Ishikawa (cell line): Measurements from ENCODE around the gene AKT1S1.

ENCODE experiments used
- CEBPB ChIP-seq: IDR thresholded peaks from 2 replicates; pipeline ENCODE4 v1.6.1; 2012
- CREB1 ChIP-seq: IDR thresholded peaks from 2 replicates; pipeline ENCODE4 v1.6.1; 2012; ENCODE audit warnings: low read depth
- EGR1 ChIP-seq: IDR thresholded peaks from 2 replicates; pipeline ENCODE4 v1.6.1; 2012
- EP300 ChIP-seq: IDR thresholded peaks from 2 replicates; pipeline ENCODE4 v1.6.1; 2012; ENCODE audit warnings: borderline replicate concordance
- FOXM1 ChIP-seq: IDR thresholded peaks from 2 replicates; pipeline ENCODE4 v1.6.1; 2012; ENCODE audit warnings: low read depth, borderline replicate concordance
- MAX ChIP-seq: IDR thresholded peaks from 2 replicates; pipeline ENCODE4 v1.6.1; 2012
- NFIC ChIP-seq: IDR thresholded peaks from 2 replicates; pipeline ENCODE4 v1.6.1; 2012
- RAD21 ChIP-seq: IDR thresholded peaks from 2 replicates; pipeline ENCODE4 v1.6.1; 2012; ENCODE audit warnings: low read depth
- REST ChIP-seq: IDR thresholded peaks from 2 replicates; pipeline ENCODE4 v1.6.1; 2012; ENCODE audit warnings: low read depth, mild to moderate bottlenecking
- TAF1 ChIP-seq: IDR thresholded peaks from 2 replicates; pipeline ENCODE4 v1.6.1; 2012; ENCODE audit warnings: low read depth, mild to moderate bottlenecking
- TCF12 ChIP-seq: IDR thresholded peaks from 2 replicates; pipeline ENCODE4 v1.6.1; 2012; ENCODE audit warnings: low read depth
- TEAD4 ChIP-seq: IDR thresholded peaks from 2 replicates; pipeline ENCODE4 v1.6.1; 2012
- USF1 ChIP-seq: IDR thresholded peaks from 2 replicates; pipeline ENCODE4 v1.6.1; 2012
- YY1 ChIP-seq: IDR thresholded peaks from 2 replicates; pipeline ENCODE4 v1.6.1; 2012; ENCODE audit warnings: low read depth
- ZBTB7A ChIP-seq: IDR thresholded peaks from 2 replicates; pipeline ENCODE4 v1.6.1; 2012; ENCODE audit warnings: low read depth

The AKT1S1 gene

GRCh38 chr19:49837425-49837824 lies 39.7 kb downstream of the AKT1S1 start:
- no peak for TF ChIP-seq NFIC
- TF ChIP-seq YY1: no peak
- no peak for TF ChIP-seq REST
- TF ChIP-seq EGR1: no peak
- TF ChIP-seq EP300: no peak
- no peak for TF ChIP-seq FOXM1
- no peak for TF ChIP-seq TEAD4
- TF ChIP-seq USF1: no peak
- no peak for TF ChIP-seq RAD21
- no peak for TF ChIP-seq CEBPB
- no peak for TF ChIP-seq ZBTB7A
- no peak for TF ChIP-seq CREB1
- no peak for TF ChIP-seq TAF1

- TF ChIP-seq CEBPB (no peak), EGR1 (no peak), TCF12 (no peak), CREB1 (no peak), EP300 (no peak), USF1 (no peak), ZBTB7A (no peak), YY1 (no peak), RAD21 (no peak), MAX (no peak), REST (no peak)
Observed at GRCh38 chr19:49837009-49837310, 40.2 kb downstream of the AKT1S1 start.

GRCh38 chr19:49836176-49837008 lies 40.8 kb downstream of the AKT1S1 start:
- TF ChIP-seq EGR1 (no peak), CREB1 (no peak), FOXM1 (no peak), RAD21 (no peak), YY1 (no peak)

GRCh38 chr19:49835562-49835961 lies 41.6 kb downstream of the AKT1S1 start:
- TF ChIP-seq USF1 (no peak), TAF1 (no peak), NFIC (no peak), FOXM1 (no peak), ZBTB7A (no peak)

GRCh38 chr19:49833599-49833998 lies 43.6 kb downstream of the AKT1S1 start:
- no peak for TF ChIP-seq TAF1
- TF ChIP-seq EP300: no peak
- no peak for TF ChIP-seq TEAD4
- TF ChIP-seq USF1: no peak
- TF ChIP-seq NFIC: no peak
- no peak for TF ChIP-seq REST
- no peak for TF ChIP-seq MAX
- no peak for TF ChIP-seq FOXM1
- TF ChIP-seq TCF12: no peak
- TF ChIP-seq CEBPB: no peak
- TF ChIP-seq ZBTB7A: no peak
- TF ChIP-seq EGR1: no peak
- TF ChIP-seq YY1: no peak
- TF ChIP-seq RAD21: no peak
- no peak for TF ChIP-seq CREB1
